Measurements from ENCODE around the gene TMEM135. TPM values are rescaled to one million over a fixed set of nuclear protein-coding genes. Genes with fewer than 3 reads are reported as not detected.

TMEM135 gene
- total RNA-seq, 1 experiment from 2014 or later = 14.0 TPM

- Histone ChIP-seq H3K27ac (ENCODE audit: low read length) (no peak overlapping the region), H3K9me3 (ENCODE audit: low read length) (no peaks in the 10 kb centered on the region), H3K9ac (ENCODE audit: low read length) (no peak overlapping the region), H3K4me1 (ENCODE audit: insufficient read depth, low read length) (peaks cover 5% of the 10 kb centered on the region), H2AFZ (ENCODE audit: low read length) (no peak overlapping the region), H3K4me3 (ENCODE audit: low read length) (no peak overlapping the region), H3K79me2 (ENCODE audit: low read length) (no peaks in the 10 kb centered on the region), H3K4me2 (ENCODE audit: low read length) (no peak overlapping the region), H3K36me3 (ENCODE audit: low read depth, low read length) (no peaks in the 10 kb centered on the region), H3F3A (ENCODE audit: low read length, unreplicated experiment) (no peaks in the 10 kb centered on the region), H4K20me1 (ENCODE audit: low read length) (no peaks in the 10 kb centered on the region), H3K9me2 (replicated peaks; ENCODE audit: low read length) (no peaks in the 10 kb centered on the region), H3K27me3 (ENCODE audit: low read length) (no peaks in the 10 kb centered on the region)
- ChIA-PET POLR2A (ENCODE audit: unreplicated experiment) (no interaction called here), CTCF (no interaction called here)
- BruUV-seq (replicated peaks) = no TSS peak
- DNase-seq (no peak), ATAC-seq (no peak)
- TF ChIP-seq EZH2phosphoT487 (IDR thresholded peaks at IDR 0.05; ENCODE audit: borderline replicate concordance, low read length) (no peak), EZH2 (IDR thresholded peaks at IDR 0.05; ENCODE audit: low read length, unreplicated experiment) (no peak)
- TF ChIP-seq, protein P1, sequence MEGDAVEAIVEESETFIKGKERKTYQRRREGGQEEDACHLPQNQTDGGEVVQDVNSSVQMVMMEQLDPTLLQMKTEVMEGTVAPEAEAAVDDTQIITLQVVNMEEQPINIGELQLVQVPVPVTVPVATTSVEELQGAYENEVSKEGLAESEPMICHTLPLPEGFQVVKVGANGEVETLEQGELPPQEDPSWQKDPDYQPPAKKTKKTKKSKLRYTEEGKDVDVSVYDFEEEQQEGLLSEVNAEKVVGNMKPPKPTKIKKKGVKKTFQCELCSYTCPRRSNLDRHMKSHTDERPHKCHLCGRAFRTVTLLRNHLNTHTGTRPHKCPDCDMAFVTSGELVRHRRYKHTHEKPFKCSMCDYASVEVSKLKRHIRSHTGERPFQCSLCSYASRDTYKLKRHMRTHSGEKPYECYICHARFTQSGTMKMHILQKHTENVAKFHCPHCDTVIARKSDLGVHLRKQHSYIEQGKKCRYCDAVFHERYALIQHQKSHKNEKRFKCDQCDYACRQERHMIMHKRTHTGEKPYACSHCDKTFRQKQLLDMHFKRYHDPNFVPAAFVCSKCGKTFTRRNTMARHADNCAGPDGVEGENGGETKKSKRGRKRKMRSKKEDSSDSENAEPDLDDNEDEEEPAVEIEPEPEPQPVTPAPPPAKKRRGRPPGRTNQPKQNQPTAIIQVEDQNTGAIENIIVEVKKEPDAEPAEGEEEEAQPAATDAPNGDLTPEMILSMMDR (conservative IDR thresholded peaks at IDR 0.05; ENCODE audit: low read depth, low read length) = no peak
- intact Hi-C loops (cut with micrococcal nuclease) = no loop called here
Observed at GRCh38 chr11:87298155-87298554, 260.4 kb downstream of the TMEM135 start.

DNA sequence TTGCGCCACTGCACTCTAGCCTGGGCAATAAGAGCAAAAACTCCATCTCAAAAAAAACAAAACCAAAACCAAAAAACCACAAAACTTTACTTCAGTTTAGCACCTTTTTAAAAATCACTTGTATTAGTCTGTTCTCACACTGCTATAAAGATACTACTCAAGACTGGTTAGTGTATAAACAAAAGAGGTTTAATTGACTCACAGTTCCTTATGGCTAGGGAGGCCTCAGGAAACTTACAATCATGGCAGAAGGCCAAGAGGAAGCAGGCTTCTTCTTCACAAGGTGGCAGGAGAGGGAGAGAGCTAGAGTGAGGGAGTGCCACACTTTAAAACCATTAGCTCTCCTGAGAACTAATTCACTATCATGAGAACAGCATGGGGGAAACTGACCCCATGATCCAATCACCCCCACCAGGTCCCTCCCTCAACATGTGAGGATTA lies 261.3 kb downstream of the TMEM135 start:
- ATAC-seq = no peak
- ChIA-PET POLR2A (ENCODE audit: unreplicated experiment) (no interaction called here), CTCF (no interaction called here)
- H3K79me2 ChIP-seq (ENCODE audit: low read length) = no peaks in the 10 kb centered on the region
- H3K27ac ChIP-seq (ENCODE audit: low read length) = no peak overlapping the region
- no peaks in the 10 kb centered on the region for H3K9me3 ChIP-seq (ENCODE audit: low read length)
- H3K4me1 ChIP-seq (ENCODE audit: insufficient read depth, low read length) = peaks cover 5% of the 10 kb centered on the region
- DNase-seq = peak; percentile 35
- TF ChIP-seq EZH2 (IDR thresholded peaks at IDR 0.05; ENCODE audit: low read length, unreplicated experiment) = no peak
- TF ChIP-seq, protein P1 (conservative IDR thresholded peaks at IDR 0.05; ENCODE audit: low read depth, low read length) = no peak
- no peak for TF ChIP-seq EZH2phosphoT487 (IDR thresholded peaks at IDR 0.05; ENCODE audit: borderline replicate concordance, low read length)
- no peak overlapping the region for H3K9ac ChIP-seq (ENCODE audit: low read length)
- H3K9me2 ChIP-seq (replicated peaks; ENCODE audit: low read length) = no peaks in the 10 kb centered on the region
- no peak overlapping the region for H3K4me2 ChIP-seq (ENCODE audit: low read length)
- no peaks in the 10 kb centered on the region for H3F3A ChIP-seq (ENCODE audit: low read length, unreplicated experiment)
- no peaks in the 10 kb centered on the region for H4K20me1 ChIP-seq (ENCODE audit: low read length)
- H3K27me3 ChIP-seq (ENCODE audit: low read length) = no peaks in the 10 kb centered on the region
- no peak overlapping the region for H3K4me3 ChIP-seq (ENCODE audit: low read length)
- no peaks in the 10 kb centered on the region for H3K36me3 ChIP-seq (ENCODE audit: low read depth, low read length)
- H2AFZ ChIP-seq (ENCODE audit: low read length) = no peak overlapping the region
- intact Hi-C loops (cut with micrococcal nuclease) = no loop called here
- BruUV-seq (replicated peaks) = no TSS peak

- Histone ChIP-seq H3K4me3 (ENCODE audit: low read length) (no peak overlapping the region), H3K4me1 (ENCODE audit: insufficient read depth, low read length) (peaks cover 5% of the 10 kb centered on the region), H3K27ac (ENCODE audit: low read length) (no peak overlapping the region), H3K9me2 (replicated peaks; ENCODE audit: low read length) (no peaks in the 10 kb centered on the region), H3K4me2 (ENCODE audit: low read length) (peak overlapping the region; percentile 2; the same call in 1 of the 2 replicates), H2AFZ (ENCODE audit: low read length) (no peak overlapping the region), H3K27me3 (ENCODE audit: low read length) (no peaks in the 10 kb centered on the region), H3K9me3 (ENCODE audit: low read length) (no peaks in the 10 kb centered on the region), H4K20me1 (ENCODE audit: low read length) (no peaks in the 10 kb centered on the region), H3K9ac (ENCODE audit: low read length) (no peak overlapping the region), H3K36me3 (ENCODE audit: low read depth, low read length) (no peaks in the 10 kb centered on the region), H3K79me2 (ENCODE audit: low read length) (no peaks in the 10 kb centered on the region), H3F3A (ENCODE audit: low read length, unreplicated experiment) (no peaks in the 10 kb centered on the region)
- TF ChIP-seq EZH2phosphoT487 (IDR thresholded peaks at IDR 0.05; ENCODE audit: borderline replicate concordance, low read length) (no peak), EZH2 (IDR thresholded peaks at IDR 0.05; ENCODE audit: low read length, unreplicated experiment) (no peak)
- TF ChIP-seq, protein P1 (conservative IDR thresholded peaks at IDR 0.05; ENCODE audit: low read depth, low read length) = 0 out of 2 replicates have a peak, but pooled peaks have one; percentile 11
- CTCF ChIA-PET = interaction anchor here (0.6 to 1.1 kb wide), 2 partner anchors 361 to 877 kb away, joined by 3 to 5 read pairs; no protein-coding TSS in a partner anchor
- intact Hi-C loops (cut with micrococcal nuclease) = no loop called here
- BruUV-seq (replicated peaks) = no TSS peak
- ATAC-seq = peak; percentile 84
- peak; percentile 15 for DNase-seq
- POLR2A ChIA-PET (ENCODE audit: unreplicated experiment) = interaction anchor here (0.6 kb wide), 1 partner anchor 264 kb away, joined by 3 read pairs; no protein-coding TSS in a partner anchor
Observed at GRCh38 chr11:87300640-87301380, 263.1 kb downstream of the TMEM135 start.

Data from PC-3 (cell line).